K562 (cell line): ENCODE measurements around the gene MBOAT2. TPM values are rescaled to one million over a fixed set of nuclear protein-coding genes. Genes with fewer than 3 reads are reported as not detected.
A peak's percentile ranks its signal among the peaks of the same experiment; 100 is the strongest.

Source experiments
- HNRNPL ChIP-seq: fragments of 200-400 bp; formaldehyde crosslinking; IDR thresholded peaks from 2 replicates; pipeline ENCODE4 v1.6.1; 2017; ENCODE audit warnings: low read depth, mild to moderate bottlenecking, low read length
- KLF1 ChIP-seq: fragments of 450-650 bp; IDR thresholded peaks from 2 replicates; pipeline ENCODE4 v1.6.1; 2016; ENCODE audit warnings: missing genetic modification characterization, missing compliant biosample characterization
- SAP30 ChIP-seq: fragments of 200-600 bp; sonication (generic); IDR thresholded peaks from 2 replicates; pipeline ENCODE4 v1.6.1; 2012; ENCODE audit warnings: borderline replicate concordance, low read depth, mild to moderate bottlenecking, moderate library complexity, low read length, control low read depth, inconsistent platforms; ENCODE audit not compliant: insufficient read depth, poor library complexity, severe bottlenecking
- SMARCE1 ChIP-seq: fragments of 450-650 bp; IDR thresholded peaks from 2 replicates; pipeline ENCODE4 v1.7.1; 2016; ENCODE audit warnings: mild to moderate bottlenecking
- SRSF9 ChIP-seq: fragments of 200-400 bp; formaldehyde crosslinking; IDR thresholded peaks from 2 replicates; pipeline ENCODE4 v1.6.1; 2017; ENCODE audit warnings: low read depth, low read length, borderline replicate concordance
- THRB ChIP-seq: fragments of 450-650 bp; formaldehyde crosslinking; conservative IDR thresholded peaks from 2 replicates; pipeline ENCODE4 v1.4.0; 2022; ENCODE audit warnings: mild to moderate bottlenecking, missing genetic modification characterization
- TSC22D4 ChIP-seq: fragments of 450-650 bp; IDR thresholded peaks from 2 replicates; pipeline ENCODE4 v1.6.1; 2016; ENCODE audit warnings: missing genetic modification characterization, missing biosample characterization, control low read depth
- ZNF184 ChIP-seq: sonication (generic); formaldehyde crosslinking; IDR thresholded peaks from 2 replicates; pipeline ENCODE4 v1.5.0; 2020; ENCODE audit warnings: missing genetic modification reagents
- ZNF766 ChIP-seq: fragments of 200-800 bp; sonication (Bioruptor generic); conservative IDR thresholded peaks from 2 replicates; pipeline ENCODE4 v1.6.1; 2016; ENCODE audit warnings: missing genetic modification characterization, missing compliant biosample characterization
- polyA plus RNA-seq, 8 experiments: library from polyadenylated mRNA; depleted of rRNA in 4 of 8; stranded (reverse) in 5 of 8; unstranded in 3 of 8; fragments of >200 nt; fragmentation: Nextera tagmentation in 2 of 8; fragmentation: Illumina TruSeq in 1 of 8; extraction: Ambion mirVana in 2 of 8; extraction: Trizol in 1 of 8; gene quantifications; 2 replicates each; pipeline versions ENCODE4 v1.2.1 to v1.2.3, GENCODE V29; 2011 to 2014; ENCODE audit warnings: inconsistent platforms in 1 of 8, missing spikeins in 1 of 8
- total RNA-seq, 7 experiments: library from RNA; depleted of rRNA in 6 of 7; stranded (reverse); fragments of >200 nt in 6 of 7; fragmentation: Illumina TruSeq in 2 of 7; extraction: Trizol in 2 of 7; gene quantifications; 2 replicates each; pipeline versions ENCODE4 v1.2.1 to v1.2.3, GENCODE V29; 2011 to 2021; ENCODE audit warnings: low replicate concordance in 1 of 7

MBOAT2 gene
- total and polyA plus RNA-seq, 9 of the 15 experiments (the other 6 are each of a cell fraction or from before 2014, with no cell fraction given), result 8.4 to 122 (median 27.6) TPM

- TF ChIP-seq KLF1, result peak; percentile 60; the same call in 1 of the 2 replicates
- TF ChIP-seq SAP30, result no peak
- no peak for TF ChIP-seq TSC22D4 (tag)
- no peak for TF ChIP-seq THRB (CRISPR knock-in tag)
- TF ChIP-seq SRSF9, result no peak
- TF ChIP-seq ZNF184 (CRISPR knock-in tag), result no peak
- 0 out of 2 replicates have a peak, but pooled peaks have one; percentile 18 for TF ChIP-seq SMARCE1
- TF ChIP-seq HNRNPL, result no peak
- no peak for TF ChIP-seq ZNF766 (CRISPR knock-in tag)
Observed at GRCh38 chr2:8851811-8852560, 151.5 kb downstream of the MBOAT2 start (continued).
